ENCODE data around the gene DENND4C. TPM values are rescaled to one million over a fixed set of nuclear protein-coding genes. Genes with fewer than 3 reads are reported as not detected.
"Not testable (repeated sequence)": the region's sequence is repeated elsewhere in the genome, so short reads cannot be mapped to it uniquely, and the experiment has no call there.

Gene DENND4C
- total RNA-seq, 3 donors from 2014 or later, result 146 to 158 (median 148) TPM

- peak within 1 kb of the TSS; percentile 87 to 95 for H3K27ac ChIP-seq
- TF ChIP-seq, protein P1, sequence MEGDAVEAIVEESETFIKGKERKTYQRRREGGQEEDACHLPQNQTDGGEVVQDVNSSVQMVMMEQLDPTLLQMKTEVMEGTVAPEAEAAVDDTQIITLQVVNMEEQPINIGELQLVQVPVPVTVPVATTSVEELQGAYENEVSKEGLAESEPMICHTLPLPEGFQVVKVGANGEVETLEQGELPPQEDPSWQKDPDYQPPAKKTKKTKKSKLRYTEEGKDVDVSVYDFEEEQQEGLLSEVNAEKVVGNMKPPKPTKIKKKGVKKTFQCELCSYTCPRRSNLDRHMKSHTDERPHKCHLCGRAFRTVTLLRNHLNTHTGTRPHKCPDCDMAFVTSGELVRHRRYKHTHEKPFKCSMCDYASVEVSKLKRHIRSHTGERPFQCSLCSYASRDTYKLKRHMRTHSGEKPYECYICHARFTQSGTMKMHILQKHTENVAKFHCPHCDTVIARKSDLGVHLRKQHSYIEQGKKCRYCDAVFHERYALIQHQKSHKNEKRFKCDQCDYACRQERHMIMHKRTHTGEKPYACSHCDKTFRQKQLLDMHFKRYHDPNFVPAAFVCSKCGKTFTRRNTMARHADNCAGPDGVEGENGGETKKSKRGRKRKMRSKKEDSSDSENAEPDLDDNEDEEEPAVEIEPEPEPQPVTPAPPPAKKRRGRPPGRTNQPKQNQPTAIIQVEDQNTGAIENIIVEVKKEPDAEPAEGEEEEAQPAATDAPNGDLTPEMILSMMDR (IDR thresholded peaks at IDR 0.05), result no peak
- TF ChIP-seq POLR2A (IDR thresholded peaks at IDR 0.05) (peak; percentile 63), POLR2AphosphoS5 (IDR thresholded peaks at IDR 0.05) (peak; percentile 49 to 72 (median 61))
- peak; percentile 91 to 95 for DNase-seq (ENCODE audit: low spot score in 2 of 2)
- no peaks in the 10 kb centered on the region for H3K36me3 ChIP-seq
- peak within 1 kb of the TSS; percentile 83 to 95 (median 90) for H3K4me3 ChIP-seq
- intact Hi-C loops (cut with DNase I; ENCODE audit: low total_unique reads), result no loop called here
- peaks cover 0 to 6% of the 10 kb centered on the region in 2 donors for H3K4me1 ChIP-seq
- H3K27me3 ChIP-seq, result no peaks in the 10 kb centered on the region
- H3K9me3 ChIP-seq, result no peaks in the 10 kb centered on the region
Measured at GRCh38 chr9:19408693-19409400, 178.4 kb downstream of the DENND4C start, which contains the start of gene ACER2. ACER2 (plus strand) TSS chr9:19409009; CDS start chr9:19409085, 76 bp downstream.

DNA sequence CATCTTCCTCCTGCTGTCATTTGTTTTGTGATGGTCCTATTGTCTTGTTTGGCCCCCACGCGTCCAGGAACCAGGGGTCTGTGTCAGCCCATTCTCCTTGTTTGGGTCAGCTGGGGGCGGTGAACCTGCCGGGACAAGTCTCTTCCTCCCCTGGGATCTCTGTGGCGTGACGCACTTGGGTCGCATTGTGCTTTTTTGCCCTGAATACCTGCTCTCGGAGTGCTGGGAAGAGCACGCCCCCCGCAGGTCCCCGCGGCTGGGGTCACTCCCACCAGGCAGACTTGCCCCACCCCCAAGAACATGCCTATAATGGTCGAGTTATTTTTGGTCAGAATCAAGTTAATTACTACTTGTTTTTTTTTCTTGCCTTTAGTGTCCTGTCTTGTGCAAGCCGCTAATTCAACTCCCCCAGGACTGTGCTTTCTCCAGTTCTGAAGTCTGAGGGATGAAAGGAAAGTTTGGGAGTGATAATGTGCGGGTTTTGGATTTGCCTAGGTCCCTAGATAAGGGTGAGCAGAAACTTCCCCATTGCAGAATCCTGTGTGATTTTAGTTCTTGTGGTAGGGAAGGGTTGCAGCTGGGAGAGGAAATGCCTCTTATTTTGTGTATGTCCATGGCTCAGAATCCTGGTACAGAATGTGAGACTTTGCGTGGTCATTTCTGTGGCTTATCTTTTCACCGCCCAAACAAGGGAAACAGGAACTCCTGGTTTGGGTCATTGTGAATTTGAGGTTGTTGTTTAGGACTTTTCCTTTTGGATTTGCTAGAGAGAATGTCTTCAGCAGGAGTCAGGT is 179.1 kb downstream of the DENND4C start:
- Histone ChIP-seq H3K4me3 (peak overlapping the region; percentile 83 to 95 (median 90)), H3K27me3 (no peaks in the 10 kb centered on the region), H3K4me1 (peaks cover 0 to 6% of the 10 kb centered on the region in 2 donors), H3K9me3 (no peaks in the 10 kb centered on the region), H3K36me3 (no peaks in the 10 kb centered on the region), H3K27ac (peak overlapping the region; percentile 87 to 95)
- intact Hi-C loops (cut with DNase I; ENCODE audit: low total_unique reads), result no loop called here
- peak in 1 of 2 donors; percentile 64 for DNase-seq (ENCODE audit: low spot score in 2 of 2)
- peak in 1 of 3 donors; percentile 22 for TF ChIP-seq POLR2AphosphoS5 (IDR thresholded peaks at IDR 0.05)
- no peak for TF ChIP-seq POLR2A (IDR thresholded peaks at IDR 0.05)
- TF ChIP-seq, protein P1 (IDR thresholded peaks at IDR 0.05), result no peak

GRCh38 chr9:19410195-19410503 is 179.7 kb downstream of the DENND4C start:
- peaks cover 0 to 6% of the 10 kb centered on the region in 2 donors for H3K4me1 ChIP-seq
- no peak for DNase-seq (ENCODE audit: low spot score in 2 of 2)
- intact Hi-C loops (cut with DNase I; ENCODE audit: low total_unique reads), result no loop called here
- no peaks in the 10 kb centered on the region for H3K9me3 ChIP-seq
- H3K27ac ChIP-seq, result no peak overlapping the region
- no peaks in the 10 kb centered on the region for H3K36me3 ChIP-seq
- H3K4me3 ChIP-seq, result peak overlapping the region; percentile 83 to 95 (median 90)
- no peak for TF ChIP-seq POLR2AphosphoS5 (IDR thresholded peaks at IDR 0.05)
- TF ChIP-seq, protein P1 (IDR thresholded peaks at IDR 0.05), result no peak
- no peak for TF ChIP-seq POLR2A (IDR thresholded peaks at IDR 0.05)
- H3K27me3 ChIP-seq, result no peaks in the 10 kb centered on the region

- no peaks in the 10 kb centered on the region for H3K9me3 ChIP-seq
- no peaks in the 10 kb centered on the region for H3K27me3 ChIP-seq
- TF ChIP-seq POLR2A (IDR thresholded peaks at IDR 0.05) (no peak), POLR2AphosphoS5 (IDR thresholded peaks at IDR 0.05) (no peak)
- TF ChIP-seq, protein P1 (IDR thresholded peaks at IDR 0.05), result no peak
- no peak for DNase-seq (ENCODE audit: low spot score in 2 of 2)
- no peak overlapping the region for H3K27ac ChIP-seq
- intact Hi-C loops (cut with DNase I; ENCODE audit: low total_unique reads), result no loop called here
- peaks cover 0 to 6% of the 10 kb centered on the region in 2 donors for H3K4me1 ChIP-seq
- H3K36me3 ChIP-seq, result no peaks in the 10 kb centered on the region
- H3K4me3 ChIP-seq, result no peak overlapping the region
Measured at GRCh38 chr9:19410594-19410993, 180.1 kb downstream of the DENND4C start.

DNA sequence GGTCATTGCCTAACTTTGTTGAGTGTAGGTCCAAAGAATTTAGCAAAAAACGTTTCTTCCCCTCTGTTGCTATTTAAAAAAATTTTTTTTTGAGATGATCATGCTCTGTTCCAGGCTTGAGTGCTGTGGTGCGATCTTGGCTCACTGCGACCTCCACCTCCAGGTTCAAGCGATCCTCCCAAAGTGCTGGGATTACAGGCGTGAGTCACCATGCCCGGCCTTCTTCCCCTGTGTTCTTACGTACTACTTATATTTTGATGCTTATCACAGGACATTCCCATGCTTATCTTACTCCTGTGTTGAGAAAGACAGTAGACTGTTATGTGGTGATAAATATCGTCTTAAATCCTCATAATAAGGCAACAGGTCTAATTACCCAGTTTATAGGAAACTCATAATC is 180.8 kb downstream of the DENND4C start:
- intact Hi-C loops (cut with DNase I; ENCODE audit: low total_unique reads), result no loop called here
- TF ChIP-seq, protein P1 (IDR thresholded peaks at IDR 0.05), result no peak
- TF ChIP-seq POLR2AphosphoS5 (IDR thresholded peaks at IDR 0.05), result no peak
- TF ChIP-seq POLR2A (IDR thresholded peaks at IDR 0.05), result no peak
- Histone ChIP-seq H3K9me3 (no peaks in the 10 kb centered on the region), H3K27ac (peak overlapping the region in 1 of 2 donors; percentile 27), H3K4me3 (no peak overlapping the region), H3K4me1 (peaks cover 0 to 6% of the 10 kb centered on the region in 2 donors), H3K36me3 (no peaks in the 10 kb centered on the region), H3K27me3 (no peaks in the 10 kb centered on the region)
- DNase-seq (ENCODE audit: low spot score in 2 of 2), result no peak

DNA sequence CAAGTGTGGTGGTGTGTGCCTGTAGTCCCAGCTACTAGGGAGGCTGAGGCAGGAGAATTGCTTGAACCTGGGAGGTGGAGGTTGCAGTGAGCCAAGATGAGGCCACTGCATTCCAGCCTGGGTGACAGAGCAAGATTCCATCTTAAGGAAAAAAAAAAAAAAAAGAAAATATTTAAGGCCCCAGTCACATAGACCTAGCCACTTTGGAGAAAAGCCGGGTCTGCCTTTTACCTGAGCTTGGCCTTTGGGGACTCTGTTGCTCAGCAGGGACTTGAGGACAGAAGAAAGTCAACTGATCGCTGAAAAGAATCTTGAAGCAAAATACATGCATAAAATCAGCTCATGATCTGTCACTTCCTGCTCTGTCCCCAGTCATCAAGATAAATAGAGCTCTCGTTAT is 183.0 kb downstream of the DENND4C start:
- DNase-seq (ENCODE audit: low spot score in 2 of 2); H3K36me3 ChIP-seq; H3K9me3 ChIP-seq; H3K27me3 ChIP-seq; intact Hi-C loops (cut with DNase I; ENCODE audit: low total_unique reads); H3K27ac ChIP-seq; H3K4me3 ChIP-seq; H3K4me1 ChIP-seq: not testable (repeated sequence)
